Hematopoietic multipotent progenitor cell treated with erythropoietin and hydrocortisone succinate and interleukin-3 and kit ligand, for 6 days (in vitro differentiated cells): ENCODE data around the gene NTN1.
A peak's percentile ranks its signal among the peaks of the same experiment; 100 is the strongest.

ENCODE experiments used
- DNase-seq: peaks from one replicate; pipeline ENCODE4 v3.0.0-alpha.2; 2015

NTN1 gene

GRCh38 chr17:9038380-9038779 is 17.1 kb downstream of the NTN1 start:
- DNase-seq: peak; percentile 18

- DNase-seq: no peak
Observed at GRCh38 chr17:9044772-9045463, 23.6 kb downstream of the NTN1 start.

DNA sequence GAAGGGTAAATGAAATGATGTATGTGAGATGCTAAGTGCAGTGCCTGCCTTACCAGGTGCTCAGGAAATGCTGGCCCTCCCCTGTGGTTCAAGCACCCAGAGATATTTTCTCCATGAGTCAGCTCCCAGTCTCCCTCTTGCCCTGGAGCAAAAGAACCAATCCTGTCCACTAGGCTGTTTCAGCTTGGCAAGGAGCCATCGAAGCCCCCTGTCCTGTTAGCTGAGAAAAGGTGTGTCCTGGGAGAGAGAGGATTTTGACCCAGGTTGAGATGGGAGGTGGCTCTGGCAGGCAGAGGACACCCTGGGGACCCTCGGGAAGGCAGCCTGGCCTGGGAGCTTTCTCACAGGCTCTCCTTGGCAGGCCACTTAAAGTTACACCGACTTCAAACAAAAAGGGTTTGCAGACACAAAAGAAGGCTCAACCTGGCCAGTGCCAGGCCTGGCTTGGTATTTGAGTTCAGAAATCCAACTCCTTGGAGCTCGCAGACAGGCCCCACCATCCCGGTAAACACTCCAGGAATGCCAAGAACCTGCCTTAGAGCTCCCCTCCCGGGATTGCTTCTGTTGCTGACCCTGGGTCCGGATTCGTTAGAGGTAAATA is 29.6 kb downstream of the NTN1 start:
- no peak for DNase-seq

GRCh38 chr17:9051561-9051960 is 30.3 kb downstream of the NTN1 start:
- DNase-seq: no peak

DNA sequence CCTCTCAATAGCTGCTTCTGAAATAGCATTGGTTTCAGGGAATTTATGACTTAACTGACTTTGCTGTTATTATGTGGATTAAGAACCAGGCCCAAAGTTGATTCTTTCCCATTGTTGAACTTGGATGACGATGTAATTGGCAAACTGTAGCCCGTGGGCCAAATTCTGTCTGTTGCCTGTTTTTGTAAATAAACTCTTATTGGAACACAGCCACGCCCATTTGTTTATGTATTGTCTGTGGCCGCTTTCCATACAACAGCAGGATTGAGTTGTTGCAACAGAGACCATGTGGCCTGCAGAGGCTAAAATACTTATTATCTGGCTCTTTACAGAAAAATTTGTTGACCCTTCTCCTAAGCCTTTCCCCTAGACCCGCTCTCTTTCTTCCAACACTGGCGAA is 31.6 kb downstream of the NTN1 start:
- no peak for DNase-seq

- DNase-seq: no peak
Observed at GRCh38 chr17:9053406-9053805, 32.1 kb downstream of the NTN1 start.

- DNase-seq: no peak
Observed at GRCh38 chr17:9054126-9054975, 33.0 kb downstream of the NTN1 start.

DNA sequence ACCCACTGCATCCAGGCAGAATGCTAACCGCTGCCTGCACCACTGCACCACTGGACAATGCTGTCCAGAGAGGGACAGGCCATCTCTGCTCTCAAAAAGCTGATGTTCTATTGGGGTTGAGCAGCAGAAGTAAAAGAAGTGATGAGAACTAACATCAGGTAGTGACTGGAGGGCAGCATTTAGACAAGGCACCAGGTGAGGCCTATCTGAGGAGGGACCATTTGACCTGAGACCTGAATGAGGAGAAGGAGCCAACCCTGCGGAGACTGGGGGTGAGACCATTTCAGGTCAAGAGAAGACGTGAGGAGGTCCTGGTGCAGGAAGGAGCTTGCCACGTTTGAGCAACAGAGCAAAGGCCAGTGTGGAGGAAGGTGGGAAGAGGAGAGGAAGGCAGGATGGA is 34.0 kb downstream of the NTN1 start:
- DNase-seq: no peak

GRCh38 chr17:9056566-9056965 is 35.3 kb downstream of the NTN1 start:
- DNase-seq: no peak

DNA sequence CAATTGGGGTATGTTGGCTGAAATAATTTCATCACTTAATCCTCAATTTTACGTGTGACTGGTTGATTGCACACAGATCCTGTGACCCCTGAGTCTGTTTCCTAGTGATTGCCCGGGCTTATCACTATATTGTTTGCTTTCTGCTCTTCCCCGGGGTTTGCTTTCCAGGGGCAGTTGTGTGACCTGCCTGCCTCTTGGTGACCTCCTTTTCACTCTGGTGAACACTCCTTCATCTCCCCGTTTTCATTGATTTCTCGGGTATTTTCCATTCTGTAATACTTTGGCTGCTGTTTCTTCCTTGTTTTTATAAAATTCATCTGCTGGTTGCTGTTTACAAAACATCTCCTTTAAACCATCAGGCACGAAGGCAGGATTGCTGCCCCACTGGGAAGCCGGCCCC is 36.0 kb downstream of the NTN1 start:
- peak; percentile 35 for DNase-seq

- no peak for DNase-seq
Observed at GRCh38 chr17:9062399-9062902, 41.1 kb downstream of the NTN1 start.

GRCh38 chr17:9064311-9064834 is 43.1 kb downstream of the NTN1 start:
- no peak for DNase-seq

DNA sequence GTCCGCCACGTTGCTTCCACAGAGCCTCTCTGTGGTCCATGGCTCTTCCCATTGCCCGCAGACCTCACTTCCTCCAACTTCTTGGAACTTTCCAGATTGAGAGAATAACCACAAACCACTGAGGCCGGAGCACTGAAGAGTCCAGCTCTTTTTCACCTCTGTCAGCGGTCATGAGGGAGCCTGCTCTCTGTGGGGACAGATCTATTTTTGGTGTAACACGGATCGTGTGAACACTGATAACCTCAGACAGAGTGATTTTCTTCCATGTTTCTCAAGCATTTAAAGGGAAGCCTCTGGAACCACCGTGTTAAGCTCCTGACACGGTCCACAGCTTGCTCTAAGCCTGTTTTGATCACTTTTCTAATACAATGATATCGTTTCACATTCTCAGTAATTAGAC is 49.7 kb downstream of the NTN1 start:
- DNase-seq: no peak

- no peak for DNase-seq
Observed at GRCh38 chr17:9071811-9072498, 50.6 kb downstream of the NTN1 start.

DNA sequence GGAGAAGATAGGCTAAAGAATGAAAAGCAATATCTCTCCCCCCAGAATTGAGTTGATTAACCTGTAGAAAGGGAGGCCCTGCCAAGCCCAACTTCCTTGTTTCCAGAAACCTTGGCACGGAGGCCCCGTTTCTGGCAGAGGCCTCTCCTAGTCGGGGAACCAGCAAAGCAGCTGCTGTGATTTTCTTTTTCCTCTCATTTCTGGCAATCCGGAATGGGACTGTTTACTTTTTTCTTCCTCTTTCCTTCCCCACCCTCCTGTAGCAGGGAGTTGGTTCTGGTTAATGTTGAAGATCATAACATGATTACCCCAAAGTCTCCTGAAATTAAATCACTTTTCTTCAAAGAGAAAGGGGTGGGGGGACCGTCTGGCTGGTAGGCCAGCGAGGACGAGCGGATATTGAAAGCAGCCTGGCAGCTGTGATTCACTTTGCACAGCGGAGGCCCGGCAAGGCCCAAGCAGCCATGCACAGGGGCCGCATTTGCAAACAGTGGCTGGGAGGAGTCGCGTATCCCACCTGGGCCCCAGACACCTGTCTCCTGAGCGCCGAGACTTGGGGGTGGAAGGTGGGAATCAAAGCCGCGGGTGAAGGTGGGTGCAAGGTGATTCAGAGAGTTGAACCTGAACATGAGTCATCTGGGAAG is 51.5 kb downstream of the NTN1 start:
- DNase-seq: no peak

DNA sequence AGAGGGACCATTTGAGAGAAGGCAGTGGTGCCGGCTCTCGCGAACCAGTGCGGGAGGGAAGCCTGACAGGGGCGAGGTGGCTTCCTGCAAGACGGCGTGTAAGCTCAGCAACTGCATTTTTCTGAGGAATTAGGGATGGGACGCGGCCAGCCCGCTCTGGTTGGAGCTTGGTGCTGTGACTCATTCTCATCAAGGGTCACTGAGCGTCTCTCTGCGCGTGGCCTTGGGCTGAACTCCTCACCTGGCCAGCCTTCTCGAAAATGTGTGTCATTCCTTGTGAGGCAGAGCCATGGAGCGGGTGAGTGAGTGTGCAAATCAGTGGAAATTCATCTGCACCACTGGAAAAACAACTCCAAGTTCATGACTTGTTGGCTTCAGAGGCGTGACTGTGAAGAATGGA is 52.8 kb downstream of the NTN1 start:
- no peak for DNase-seq

GRCh38 chr17:9079461-9080103 is 58.3 kb downstream of the NTN1 start:
- no peak for DNase-seq

GRCh38 chr17:9080296-9080914 is 59.1 kb downstream of the NTN1 start:
- DNase-seq: no peak

GRCh38 chr17:9080983-9081382 is 59.7 kb downstream of the NTN1 start:
- no peak for DNase-seq

GRCh38 chr17:9086577-9086976 is 65.3 kb downstream of the NTN1 start:
- DNase-seq: no peak

DNA sequence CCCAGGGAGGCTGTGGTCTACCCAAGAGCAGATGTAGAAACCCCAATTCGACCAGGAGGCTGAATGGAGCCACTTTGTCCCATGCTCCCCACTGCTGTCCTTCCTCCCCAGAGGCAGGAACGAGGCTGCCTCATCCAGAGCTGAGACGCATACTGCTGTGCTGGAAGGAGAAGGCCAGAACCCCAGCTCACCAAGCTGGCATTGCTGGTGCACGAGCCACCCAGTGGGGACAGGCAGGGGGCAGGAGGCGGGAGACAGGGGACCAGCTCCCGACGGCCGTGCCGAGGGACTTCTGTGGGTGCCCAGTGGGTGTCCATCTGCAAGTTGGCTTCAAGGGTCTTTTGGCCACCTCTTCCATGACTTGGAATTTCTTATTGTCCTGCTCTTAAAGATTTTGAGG is 66.6 kb downstream of the NTN1 start:
- DNase-seq: no peak
